CD4-positive, alpha-beta T cell (primary cell): ENCODE measurements around the gene INMT. TPM values are rescaled to one million over a fixed set of nuclear protein-coding genes. Genes with fewer than 3 reads are reported as not detected.
"Not testable (repeated sequence)": the region's sequence is repeated elsewhere in the genome, so short reads cannot be mapped to it uniquely, and the experiment has no call there.

ENCODE experiments used
- ATAC-seq: fragments of 200-7000 bp; cut with Tn5 transposase; one replicate; pipeline ENCODE4 v1.10.0; 2022; ENCODE audit warnings: mild to moderate bottlenecking; ENCODE audit not compliant: poor library complexity
- CTCF ChIA-PET: fragments of 350-600 bp; sonication (Branson Sonifier 250); formaldehyde crosslinking; loops from one replicate; lab custom pipeline; 2021; ENCODE audit warnings: antibody characterized with exemption, inconsistent platforms; lab: Charles Lee
- POLR2A ChIA-PET: fragments of 350-600 bp; sonication (Branson Sonifier 250); formaldehyde crosslinking; loops from one replicate; lab custom pipeline; 2021; ENCODE audit warnings: antibody characterized with exemption, inconsistent platforms; lab: Charles Lee
- DNase-seq, 14 experiments: peaks; one replicate each; pipeline ENCODE4 v3.0.0-alpha.2; 2013 to 2020; ENCODE audit warnings: mixed read lengths in 2 of 14
- H3K27ac ChIP-seq, 2 donors: one replicate each; pipeline versions ENCODE4 v1.5.1 to v1.7.0; 2013; ENCODE audit warnings: low read length in 2 of 2, low read depth in 1 of 2, mild to moderate bottlenecking in 1 of 2
- H3K27me3 ChIP-seq, 2 experiments: 1 replicate in 1 of 2; 2 replicates in 1 of 2; pipeline versions ENCODE4 v1.6.1 to v1.7.0; 2013; ENCODE audit warnings: low read length in 2 of 2, control low read depth in 1 of 2, mild to moderate bottlenecking in 1 of 2, moderate library complexity in 1 of 2; ENCODE audit not compliant: insufficient read depth in 2 of 2, control insufficient read depth in 1 of 2
- H3K36me3 ChIP-seq: one replicate; pipeline ENCODE4 v1.6.1; 2013; ENCODE audit warnings: low read length, control low read depth; ENCODE audit not compliant: insufficient read depth
- H3K4me1 ChIP-seq: one replicate; pipeline ENCODE4 v1.6.1; 2013; ENCODE audit warnings: low read length, control low read depth; ENCODE audit not compliant: insufficient read depth
- H3K4me3 ChIP-seq: one replicate; pipeline ENCODE4 v1.5.1; 2013; ENCODE audit warnings: mild to moderate bottlenecking, low read length, moderate library complexity
- H3K9me3 ChIP-seq, 2 experiments: 1 replicate in 1 of 2; 2 replicates in 1 of 2; pipeline versions ENCODE4 v1.6.1 to v1.7.0; 2013; ENCODE audit warnings: low read length in 2 of 2, mild to moderate bottlenecking in 2 of 2, control low read depth in 1 of 2, moderate library complexity in 1 of 2; ENCODE audit not compliant: control insufficient read depth in 1 of 2, insufficient read depth in 1 of 2
- H3K27ac Mint-ChIP-seq: one replicate; pipeline ENCODE4 v1.8.0; 2020; ENCODE audit warnings: mixed read lengths
- H3K27me3 Mint-ChIP-seq: one replicate; pipeline ENCODE4 v1.8.0; 2021; ENCODE audit warnings: mixed read lengths
- H3K36me3 Mint-ChIP-seq: one replicate; pipeline ENCODE4 v1.8.0; 2021; ENCODE audit warnings: low read depth, mixed read lengths
- H3K4me1 Mint-ChIP-seq: one replicate; pipeline ENCODE4 v1.8.0; 2021; ENCODE audit warnings: low read depth, mixed read lengths
- H3K4me3 Mint-ChIP-seq: one replicate; pipeline ENCODE4 v1.8.0; 2020; ENCODE audit warnings: mild to moderate bottlenecking, mixed read lengths
- H3K9me3 Mint-ChIP-seq: one replicate; pipeline ENCODE4 v1.8.0; 2020; ENCODE audit warnings: mixed read lengths
- CTCF ChIP-seq: fragments of 200-600 bp; IDR thresholded peaks from one replicate; pipeline ENCODE4 v1.8.0; 2022; ENCODE audit warnings: antibody characterized with exemption, mild to moderate bottlenecking
- intact Hi-C, 2 experiments: fragments of 100-400 bp; cut with DNase I in 1 of 2; cut with micrococcal nuclease in 1 of 2; formaldehyde crosslinking; loops; one replicate each; pipeline versions ENCODE4 v1.15.1 to v1.9.0; 2023 to 2025; cut with DNase I, micrococcal nuclease
- total RNA-seq, 174 experiments: library from RNA in 2 of 174; stranded (reverse) in 2 of 174; gene quantifications; one replicate each; pipeline ENCODE4 v1.2.3 and lab custom pipeline; 2021 to 2026

INMT gene
- total RNA-seq, 2 experiments from 2014 or later = 0.36 to 0.69 TPM

GRCh38 chr7:30713392-30713791 is 38.5 kb upstream of the INMT start:
- Histone ChIP-seq H3K27ac (no peak overlapping the region), H3K36me3 (no peaks in the 10 kb centered on the region), H3K27me3 (no peaks in the 10 kb centered on the region), H3K4me3 (no peak overlapping the region), H3K9me3 (peaks cover 8 to 18% of the 10 kb centered on the region in 2 experiments), H3K4me1 (no peaks in the 10 kb centered on the region)
- CTCF ChIA-PET = no interaction called here
- no peak for TF ChIP-seq CTCF
- H3K27me3 Mint-ChIP-seq = no peaks in the 10 kb centered on the region
- H3K4me1 Mint-ChIP-seq = no peaks in the 10 kb centered on the region
- peaks cover 30% of the 10 kb centered on the region for H3K36me3 Mint-ChIP-seq
- no peak for DNase-seq
- no peak for ATAC-seq
- POLR2A ChIA-PET = no interaction called here
- H3K9me3 Mint-ChIP-seq = peaks cover 4% of the 10 kb centered on the region
- H3K27ac Mint-ChIP-seq = no peak overlapping the region
- intact Hi-C loops = no loop called here
- H3K4me3 Mint-ChIP-seq = no peak overlapping the region

- ATAC-seq = no peak
- POLR2A ChIA-PET = no interaction called here
Measured at GRCh38 chr7:30714129-30714528, 37.8 kb upstream of the INMT start.

GRCh38 chr7:30717181-30717580 is 34.8 kb upstream of the INMT start:
- H3K4me3 Mint-ChIP-seq = no peak overlapping the region
- intact Hi-C loops = no loop called here
- no peak overlapping the region for H3K4me3 ChIP-seq
- no peaks in the 10 kb centered on the region for H3K27me3 Mint-ChIP-seq
- no peak overlapping the region for H3K27ac Mint-ChIP-seq
- H3K4me1 ChIP-seq = no peaks in the 10 kb centered on the region
- DNase-seq (no peak), ATAC-seq (no peak)
- peaks cover 10% of the 10 kb centered on the region for H3K9me3 Mint-ChIP-seq
- H3K9me3 ChIP-seq = peaks cover 17 to 36% of the 10 kb centered on the region in 2 experiments
- peaks cover 6% of the 10 kb centered on the region for H3K36me3 ChIP-seq
- H3K27ac ChIP-seq = no peak overlapping the region
- peaks cover 64% of the 10 kb centered on the region for H3K36me3 Mint-ChIP-seq
- no peak for TF ChIP-seq CTCF
- CTCF ChIA-PET = no interaction called here
- no peaks in the 10 kb centered on the region for H3K4me1 Mint-ChIP-seq
- POLR2A ChIA-PET = no interaction called here
- H3K27me3 ChIP-seq = no peaks in the 10 kb centered on the region

More at GRCh38 chr7:30714129-30714528, 37.8 kb upstream of the INMT start:
- no peak for TF ChIP-seq CTCF
- no peak overlapping the region for H3K4me3 ChIP-seq
- intact Hi-C loops = no loop called here
- DNase-seq = no peak
- H3K9me3 Mint-ChIP-seq = peaks cover 6% of the 10 kb centered on the region
- no peaks in the 10 kb centered on the region for H3K27me3 Mint-ChIP-seq
- no peak overlapping the region for H3K27ac ChIP-seq
- H3K36me3 ChIP-seq = no peaks in the 10 kb centered on the region
- CTCF ChIA-PET = no interaction called here
- H3K27ac Mint-ChIP-seq = no peak overlapping the region
- H3K4me1 Mint-ChIP-seq = no peaks in the 10 kb centered on the region
- H3K36me3 Mint-ChIP-seq = peaks cover 37% of the 10 kb centered on the region
- H3K27me3 ChIP-seq = no peaks in the 10 kb centered on the region
- H3K9me3 ChIP-seq = peaks cover 11 to 23% of the 10 kb centered on the region in 2 experiments
- H3K4me1 ChIP-seq = no peaks in the 10 kb centered on the region
- H3K4me3 Mint-ChIP-seq = no peak overlapping the region

DNA sequence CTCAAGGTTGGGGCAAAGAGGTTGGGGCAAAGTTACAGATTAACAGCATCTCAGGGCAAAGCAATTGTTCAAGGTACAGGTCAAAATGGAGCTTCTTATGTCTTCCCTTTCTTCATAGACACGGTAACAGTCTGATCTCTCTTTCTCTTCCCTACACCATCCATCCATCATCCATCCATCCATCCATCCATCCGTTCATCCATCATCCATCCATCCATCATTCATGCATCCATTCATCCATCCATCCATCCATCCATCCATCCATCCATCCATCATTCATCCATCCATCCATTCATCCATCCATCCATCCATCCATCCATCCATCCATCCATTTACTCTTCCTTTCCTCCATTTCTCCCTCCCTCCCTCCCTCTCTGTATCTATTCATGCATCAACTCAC is 32.5 kb upstream of the INMT start:
- H3K27me3 Mint-ChIP-seq, POLR2A ChIA-PET, DNase-seq, H3K27ac Mint-ChIP-seq, H3K27me3 ChIP-seq, CTCF ChIA-PET, H3K27ac ChIP-seq, intact Hi-C loops, H3K4me1 Mint-ChIP-seq, H3K4me3 ChIP-seq, H3K4me1 ChIP-seq, H3K4me3 Mint-ChIP-seq, H3K36me3 ChIP-seq, ATAC-seq: not testable (repeated sequence)
- H3K36me3 Mint-ChIP-seq = peaks cover 71% of the 10 kb centered on the region
- peaks cover 10% of the 10 kb centered on the region for H3K9me3 Mint-ChIP-seq
- peaks cover 17 to 36% of the 10 kb centered on the region in 2 experiments for H3K9me3 ChIP-seq
